Tibial artery (tissue), 4 donors: ENCODE measurements around the gene SSX2IP.

Experiments
- DNase-seq, 2 donors: peaks; one replicate each; pipeline ENCODE4 v3.0.0-alpha.2; 2019
- H3K27ac ChIP-seq, 2 donors: fragments of 200-600 bp; sonication (generic) in 1 of 2; 1 replicate in 1 of 2; 2 replicates in 1 of 2; pipeline ENCODE4 v1.5.1; 2018 to 2019; ENCODE audit warnings: mild to moderate bottlenecking in 1 of 2
- H3K27me3 ChIP-seq, 2 donors: fragments of 200-600 bp; sonication (generic) in 1 of 2; one replicate each; pipeline versions ENCODE4 v1.5.1 to v1.6.0; 2016 to 2019
- H3K36me3 ChIP-seq, 3 donors: fragments of 200-600 bp; sonication (generic) in 2 of 3; one replicate each; pipeline ENCODE4 v1.5.1; 2016 to 2019; ENCODE audit warnings: mild to moderate bottlenecking in 2 of 3
- H3K4me1 ChIP-seq, 4 donors: fragments of 200-600 bp; sonication (generic) in 2 of 4; 1 replicate in 3 of 4; 2 replicates in 1 of 4; pipeline ENCODE4 v1.5.1; 2016 to 2019
- H3K4me3 ChIP-seq, 2 donors: fragments of 200-600 bp; sonication (generic) in 1 of 2; 1 replicate in 1 of 2; 2 replicates in 1 of 2; pipeline ENCODE4 v1.5.1; 2018 to 2019; ENCODE audit warnings: mild to moderate bottlenecking in 2 of 2
- H3K9me3 ChIP-seq, 3 donors: fragments of 200-600 bp; sonication (generic) in 1 of 3; one replicate each; pipeline ENCODE4 v1.5.1; 2016 to 2019
- intact Hi-C: fragments of 100-400 bp; cut with DNase I; formaldehyde crosslinking; loops from one replicate; pipeline ENCODE4 v1.15.0; 2023; ENCODE audit warnings: low total_unique reads
- TF ChIP-seq, protein P1 (sequence below), 2 experiments: fragments of 200-600 bp in 1 of 2; fragments of 450-650 bp in 1 of 2; IDR thresholded peaks; one replicate each; pipeline ENCODE4 v1.5.1; 2017 to 2019; ENCODE audit warnings: antibody characterized with exemption in 2 of 2, mild to moderate bottlenecking in 1 of 2, moderate library complexity in 1 of 2

The SSX2IP gene

DNA sequence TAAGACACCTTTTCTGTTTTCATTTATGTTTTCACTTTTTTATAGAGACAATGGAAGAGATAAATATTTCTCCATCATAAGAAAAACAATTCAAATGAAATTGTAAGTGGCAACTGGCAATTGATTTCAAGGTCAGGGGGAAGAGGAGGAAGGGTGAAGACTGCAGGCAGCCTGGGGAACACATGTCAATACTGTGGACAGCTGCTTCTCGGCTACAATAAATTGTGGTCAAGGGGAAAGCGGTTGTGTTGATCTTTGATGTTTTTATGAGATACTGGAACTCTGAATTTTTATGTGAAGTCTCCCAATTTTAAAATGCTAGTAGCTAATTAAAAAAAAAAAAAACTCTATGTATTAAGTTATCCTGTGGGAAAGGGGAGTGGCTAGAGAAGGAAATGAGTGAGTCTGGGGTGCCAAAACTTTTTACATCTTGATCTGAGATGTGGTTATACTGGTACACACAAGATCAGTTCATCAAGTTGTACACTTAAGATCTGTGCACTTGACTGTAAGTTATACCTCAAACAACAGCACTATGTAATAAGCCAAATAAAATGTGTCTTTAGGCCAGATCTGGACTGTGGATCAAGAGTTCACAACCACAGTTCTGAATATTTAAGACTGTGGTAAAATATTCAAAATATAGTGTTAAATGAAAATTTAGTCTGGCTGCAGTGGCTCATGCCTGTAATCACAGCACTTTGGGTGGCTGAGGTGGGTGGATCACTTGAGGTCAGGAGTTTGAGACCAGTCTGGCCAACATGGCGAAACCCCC lies 18.0 kb downstream of the SSX2IP start:
- Histone ChIP-seq H3K27ac (no peak overlapping the region), H3K36me3 (no peaks in the 10 kb centered on the region), H3K27me3 (no peaks in the 10 kb centered on the region), H3K9me3 (no peaks in the 10 kb centered on the region), H3K4me3 (no peak overlapping the region), H3K4me1 (no peaks in the 10 kb centered on the region)
- TF ChIP-seq, protein P1, sequence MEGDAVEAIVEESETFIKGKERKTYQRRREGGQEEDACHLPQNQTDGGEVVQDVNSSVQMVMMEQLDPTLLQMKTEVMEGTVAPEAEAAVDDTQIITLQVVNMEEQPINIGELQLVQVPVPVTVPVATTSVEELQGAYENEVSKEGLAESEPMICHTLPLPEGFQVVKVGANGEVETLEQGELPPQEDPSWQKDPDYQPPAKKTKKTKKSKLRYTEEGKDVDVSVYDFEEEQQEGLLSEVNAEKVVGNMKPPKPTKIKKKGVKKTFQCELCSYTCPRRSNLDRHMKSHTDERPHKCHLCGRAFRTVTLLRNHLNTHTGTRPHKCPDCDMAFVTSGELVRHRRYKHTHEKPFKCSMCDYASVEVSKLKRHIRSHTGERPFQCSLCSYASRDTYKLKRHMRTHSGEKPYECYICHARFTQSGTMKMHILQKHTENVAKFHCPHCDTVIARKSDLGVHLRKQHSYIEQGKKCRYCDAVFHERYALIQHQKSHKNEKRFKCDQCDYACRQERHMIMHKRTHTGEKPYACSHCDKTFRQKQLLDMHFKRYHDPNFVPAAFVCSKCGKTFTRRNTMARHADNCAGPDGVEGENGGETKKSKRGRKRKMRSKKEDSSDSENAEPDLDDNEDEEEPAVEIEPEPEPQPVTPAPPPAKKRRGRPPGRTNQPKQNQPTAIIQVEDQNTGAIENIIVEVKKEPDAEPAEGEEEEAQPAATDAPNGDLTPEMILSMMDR (IDR thresholded peaks at IDR 0.05): no peak
- no peak for DNase-seq
- intact Hi-C loops: no loop called here

- Histone ChIP-seq H3K9me3 (no peaks in the 10 kb centered on the region), H3K27me3 (no peaks in the 10 kb centered on the region), H3K36me3 (no peaks in the 10 kb centered on the region), H3K4me1 (no peaks in the 10 kb centered on the region), H3K27ac (no peak overlapping the region), H3K4me3 (no peak overlapping the region)
- no peak for DNase-seq
- TF ChIP-seq, protein P1 (IDR thresholded peaks at IDR 0.05): no peak
- intact Hi-C loops: no loop called here
These were observed 20.4 kb downstream of the SSX2IP start for GRCh38 chr1:84669831-84670230.

DNA sequence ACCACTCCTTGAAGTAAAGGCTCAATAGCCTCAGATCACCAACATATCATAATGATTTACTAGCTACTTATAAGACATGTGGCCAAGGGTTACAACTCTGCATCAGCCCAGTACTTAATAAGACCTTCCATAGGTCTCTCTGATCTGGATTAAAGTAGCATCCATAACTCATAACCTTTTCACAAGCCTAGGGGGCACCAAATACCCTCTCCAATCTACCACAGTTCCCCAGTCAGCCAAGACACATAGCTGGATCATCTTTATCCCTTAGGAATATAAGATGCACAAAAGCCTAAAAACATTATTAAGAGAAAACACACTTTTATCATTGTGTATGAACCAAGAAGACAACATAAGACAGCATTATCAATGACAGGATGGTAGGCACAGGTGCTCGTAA lies 22.1 kb downstream of the SSX2IP start:
- intact Hi-C loops: loop anchor here (1.0 kb wide), 1 partner anchor 84 kb away; no protein-coding TSS in a partner anchor

GRCh38 chr1:84665703-84666317 lies 24.5 kb downstream of the SSX2IP start:
- TF ChIP-seq, protein P1 (IDR thresholded peaks at IDR 0.05): no peak
- intact Hi-C loops: no loop called here
- H3K36me3 ChIP-seq: peaks cover 0 to 18% (median 0%) of the 10 kb centered on the region in 3 donors
- H3K4me3 ChIP-seq: no peak overlapping the region
- H3K27me3 ChIP-seq: no peaks in the 10 kb centered on the region
- no peaks in the 10 kb centered on the region for H3K4me1 ChIP-seq
- no peaks in the 10 kb centered on the region for H3K9me3 ChIP-seq
- no peak overlapping the region for H3K27ac ChIP-seq
- no peak for DNase-seq

More for the DNA sequence above, 22.1 kb downstream of the SSX2IP start:
- Histone ChIP-seq H3K4me3 (no peak overlapping the region), H3K4me1 (no peaks in the 10 kb centered on the region), H3K9me3 (no peaks in the 10 kb centered on the region), H3K36me3 (no peaks in the 10 kb centered on the region), H3K27ac (no peak overlapping the region), H3K27me3 (no peaks in the 10 kb centered on the region)
- TF ChIP-seq, protein P1 (IDR thresholded peaks at IDR 0.05): peak; percentile 22 to 40
- no peak for DNase-seq

DNA sequence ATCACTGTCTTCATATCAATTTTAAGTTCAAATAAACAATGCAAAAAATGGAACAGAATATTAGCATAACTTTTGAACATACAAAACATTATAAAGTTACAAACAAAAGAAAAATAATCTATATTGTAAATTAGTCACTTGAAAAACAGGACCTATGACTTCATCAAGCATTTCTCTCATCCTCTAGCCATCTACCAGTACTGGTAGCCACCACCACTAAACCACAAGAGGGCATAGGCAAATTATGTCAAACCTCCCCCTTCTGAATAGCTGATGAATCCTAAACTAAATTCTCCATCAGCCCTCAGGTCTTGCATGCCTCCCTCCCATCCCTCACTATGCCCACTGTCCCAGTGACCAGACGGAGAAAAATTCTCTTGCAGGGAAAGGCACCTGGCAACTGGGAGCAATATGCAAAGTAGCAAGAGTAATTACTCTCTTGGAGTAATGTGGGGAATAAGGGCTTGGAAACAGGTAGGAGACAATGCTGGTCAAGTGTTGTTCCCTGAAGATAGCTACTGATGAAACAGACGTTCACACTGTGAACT lies 37.1 kb downstream of the SSX2IP start:
- H3K4me1 ChIP-seq: no peaks in the 10 kb centered on the region
- no peaks in the 10 kb centered on the region for H3K27me3 ChIP-seq
- no peak overlapping the region for H3K4me3 ChIP-seq
- no peaks in the 10 kb centered on the region for H3K9me3 ChIP-seq
- TF ChIP-seq, protein P1 (IDR thresholded peaks at IDR 0.05): no peak
- no peak for DNase-seq
- H3K27ac ChIP-seq: no peak overlapping the region
- intact Hi-C loops: loop anchor here (10.0 kb wide), 1 partner anchor 122 kb away; no protein-coding TSS in a partner anchor
- peaks cover 21 to 39% (median 31%) of the 10 kb centered on the region in 3 donors for H3K36me3 ChIP-seq
